Stimulated activated CD8-positive, alpha-beta memory T cell treated with anti-CD3 and anti-CD28 coated beads, Interleukin-12 subunit alpha, Interleukin-12 subunit beta, amount 100 ng/mL, for 24 hours (primary cell): Measurements from ENCODE around the gene CHEK2.
"Not testable (repeated sequence)": the region's sequence is repeated elsewhere in the genome, so short reads cannot be mapped to it uniquely, and the experiment has no call there.

Experiments used
- DNase-seq: peaks from one replicate; pipeline ENCODE4 v3.0.0-alpha.2; 2020; ENCODE audit errors: extremely low read depth

CHEK2 gene

DNA sequence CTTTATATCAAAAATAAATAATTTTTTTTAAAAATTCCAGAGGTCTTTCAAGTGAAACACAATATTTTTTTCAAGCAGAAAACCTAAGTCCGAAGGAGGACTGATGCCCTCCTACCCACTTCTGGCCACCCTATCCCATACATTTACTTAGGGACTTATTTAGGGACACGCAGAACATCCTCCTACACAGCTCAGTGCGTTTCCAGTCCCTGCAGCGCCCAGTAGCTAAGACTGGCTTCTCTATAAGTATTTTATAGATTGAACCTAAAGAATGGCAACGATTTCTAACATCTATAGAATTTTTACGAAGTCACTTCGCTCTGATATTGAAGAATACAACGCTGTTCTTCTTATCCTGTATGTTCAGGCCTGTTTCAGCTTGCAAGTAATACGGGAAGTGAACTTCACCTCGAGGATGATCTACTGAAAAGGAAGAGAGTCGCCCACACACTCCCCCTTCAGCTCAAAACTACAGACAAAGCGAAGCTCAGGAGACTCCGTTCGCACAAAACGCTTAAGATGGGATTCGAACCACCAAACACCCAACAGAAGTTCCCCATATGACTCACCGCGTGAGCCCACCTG lies 328 bp downstream of the CHEK2 start:
- DNase-seq, result no peak

DNA sequence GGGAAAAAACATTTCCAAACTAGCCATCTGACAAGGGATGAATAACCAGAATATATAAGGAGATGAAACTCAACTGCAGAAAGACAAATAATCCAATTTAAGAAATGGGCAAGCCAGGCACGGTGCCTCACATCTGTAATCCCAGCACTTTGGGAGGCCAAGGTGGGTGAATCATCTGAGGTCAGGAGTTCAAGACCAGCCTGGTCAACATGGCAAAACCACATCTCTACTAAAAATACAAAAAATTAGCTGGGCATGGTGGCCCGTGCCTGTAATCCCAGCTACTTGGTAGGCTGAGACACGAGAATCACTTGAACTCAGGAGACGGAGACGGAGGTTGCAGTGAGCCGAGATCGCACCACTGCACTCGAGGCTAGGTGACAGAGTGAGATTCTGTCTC lies 2.7 kb downstream of the CHEK2 start:
- DNase-seq, result not testable (repeated sequence)

DNA sequence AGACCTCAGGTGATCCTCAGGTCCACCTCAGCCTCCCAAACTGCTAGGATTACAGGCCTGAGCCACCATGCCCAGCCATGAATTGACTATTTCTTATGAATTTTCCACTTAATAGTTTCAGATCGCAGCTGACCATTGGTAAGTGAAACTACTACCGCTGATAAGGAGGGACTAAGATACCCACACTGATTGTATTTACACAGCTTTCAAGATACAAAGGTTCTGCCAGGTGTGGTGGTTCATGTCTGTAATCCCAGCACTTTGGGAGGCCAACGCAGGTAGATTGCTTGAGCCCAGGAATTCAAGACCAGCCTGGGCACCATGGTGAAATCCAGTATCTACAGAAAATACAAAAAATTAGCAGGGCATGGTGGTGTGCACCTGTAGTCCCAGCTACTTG lies 3.9 kb downstream of the CHEK2 start:
- DNase-seq, result no peak

DNA sequence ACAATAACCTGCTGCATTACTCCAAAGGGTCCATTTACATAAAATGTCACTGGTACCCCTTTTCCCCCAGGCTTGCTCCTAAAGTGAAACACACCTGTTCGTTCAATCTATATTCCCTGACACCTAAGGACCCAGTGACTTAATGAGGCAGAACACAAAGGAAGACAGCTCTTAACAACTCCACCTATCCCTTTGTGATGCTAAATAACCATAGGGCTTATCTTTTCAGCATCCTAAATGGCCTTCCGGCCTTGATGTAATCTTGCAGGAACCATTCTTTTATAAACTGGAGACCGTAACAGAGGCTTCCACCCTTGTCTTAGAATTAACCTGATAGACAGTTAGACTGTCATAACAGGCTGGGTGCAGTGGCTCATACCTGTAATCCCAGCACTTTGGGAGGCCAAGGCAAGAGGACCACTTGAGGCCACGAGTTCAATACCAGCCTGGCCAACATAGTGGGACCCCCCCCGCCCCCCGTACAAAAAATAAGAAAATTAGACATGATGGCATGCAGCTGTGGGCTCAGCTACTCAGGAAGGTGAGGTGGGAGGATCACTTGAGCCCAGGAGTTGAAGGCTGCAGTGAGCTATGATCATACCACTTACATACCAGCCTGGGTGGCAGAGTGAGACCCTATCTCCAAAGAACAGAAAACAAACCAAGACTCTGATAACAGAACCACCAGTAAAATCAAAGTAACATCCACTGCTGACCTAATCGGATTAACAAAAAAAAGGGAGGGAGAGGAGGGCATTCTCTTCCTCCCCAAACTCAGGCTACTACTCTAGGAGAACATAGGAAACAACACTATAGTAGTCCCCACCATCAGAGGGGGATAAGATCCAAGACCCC lies 5.1 kb downstream of the CHEK2 start:
- DNase-seq, result no peak

DNA sequence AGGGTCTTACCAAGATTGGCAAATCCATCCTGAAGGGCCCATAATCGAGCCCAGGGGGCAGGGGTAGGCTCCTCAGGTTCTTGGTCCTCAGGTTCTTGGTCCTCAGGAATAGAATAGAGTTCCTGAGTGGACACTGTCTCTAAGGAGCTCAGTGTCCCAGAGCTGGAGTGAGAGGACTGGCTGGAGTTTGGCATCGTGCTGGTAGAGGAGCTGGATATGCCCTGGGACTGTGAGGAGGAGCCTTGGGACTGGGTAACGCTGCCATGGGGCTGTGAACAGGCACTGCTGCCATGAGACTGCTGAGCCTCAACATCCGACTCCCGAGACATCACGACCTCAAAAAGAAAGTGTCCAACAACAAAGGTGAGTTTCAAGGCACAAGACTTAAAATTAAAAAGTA lies 7.2 kb downstream of the CHEK2 start:
- DNase-seq, result no peak

DNA sequence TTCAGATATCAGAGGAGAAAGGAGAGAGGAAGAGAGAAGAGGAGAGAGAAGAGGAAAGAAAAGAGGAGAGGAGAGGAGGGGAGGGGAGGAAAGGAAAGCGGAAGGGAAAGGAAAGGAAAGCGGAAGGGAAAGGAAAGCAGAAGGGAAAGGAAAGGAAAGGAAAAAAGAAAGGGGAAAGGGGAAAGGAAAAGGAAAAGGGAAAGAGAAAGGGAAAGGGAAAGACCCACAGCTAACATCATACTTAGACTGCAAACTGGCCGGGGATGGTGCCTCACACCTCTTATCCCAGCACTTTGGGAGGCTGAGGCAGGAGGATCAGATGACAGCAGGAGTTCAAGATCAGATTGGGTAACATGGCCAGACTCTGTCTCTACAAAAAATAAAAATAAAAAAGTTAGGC lies 11.4 kb downstream of the CHEK2 start:
- no peak for DNase-seq

DNA sequence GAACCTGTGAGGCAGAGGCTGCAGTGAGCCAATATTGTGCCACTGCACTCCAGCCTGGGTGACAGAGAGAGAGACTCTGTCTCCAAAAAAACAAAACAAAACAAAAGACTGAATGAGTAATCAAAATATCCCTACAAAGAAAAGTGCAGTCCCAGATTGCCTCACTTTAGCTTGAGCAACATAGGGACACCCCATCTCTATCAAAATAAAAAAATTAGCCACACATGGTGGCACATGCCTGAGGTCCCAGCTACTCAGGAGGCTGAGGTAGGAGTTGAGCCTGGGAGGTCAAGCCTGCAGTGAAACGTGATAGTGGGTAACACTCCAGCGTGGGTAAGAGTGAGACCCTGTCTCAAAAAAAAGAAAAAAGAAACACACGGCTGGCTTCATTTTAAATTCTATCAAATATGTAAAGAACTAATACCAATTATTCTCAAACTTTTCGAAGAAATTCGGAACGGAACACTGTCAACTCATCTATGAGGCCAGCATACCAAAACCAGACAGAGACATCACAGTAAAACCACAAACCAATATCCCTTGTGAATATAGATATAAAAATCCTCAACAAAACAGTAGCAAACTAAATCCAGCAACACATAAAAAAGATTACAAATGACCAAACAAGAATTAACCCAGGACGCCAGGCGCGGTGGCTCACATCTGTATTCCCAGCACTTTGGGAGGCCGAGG lies 12.9 kb downstream of the CHEK2 start:
- DNase-seq, result no peak

DNA sequence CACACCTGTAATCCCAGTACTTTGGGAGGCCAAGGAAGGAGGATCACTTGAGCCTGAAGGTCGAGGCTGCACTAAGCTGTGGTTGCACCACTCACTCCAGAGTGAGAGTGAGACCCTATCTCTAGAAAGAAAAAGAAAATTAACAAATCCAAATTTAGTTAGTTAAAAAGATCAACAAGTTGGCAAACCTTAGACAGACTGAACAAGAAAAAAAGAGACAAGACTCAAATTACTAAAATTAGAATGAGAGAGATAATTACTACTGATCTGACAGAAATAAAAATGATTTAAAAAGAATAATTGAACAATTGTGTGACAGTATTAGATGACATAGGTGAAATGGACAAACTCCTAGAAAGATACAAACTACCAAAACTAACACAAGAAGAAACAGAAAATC lies 13.6 kb downstream of the CHEK2 start:
- DNase-seq, result no peak

DNA sequence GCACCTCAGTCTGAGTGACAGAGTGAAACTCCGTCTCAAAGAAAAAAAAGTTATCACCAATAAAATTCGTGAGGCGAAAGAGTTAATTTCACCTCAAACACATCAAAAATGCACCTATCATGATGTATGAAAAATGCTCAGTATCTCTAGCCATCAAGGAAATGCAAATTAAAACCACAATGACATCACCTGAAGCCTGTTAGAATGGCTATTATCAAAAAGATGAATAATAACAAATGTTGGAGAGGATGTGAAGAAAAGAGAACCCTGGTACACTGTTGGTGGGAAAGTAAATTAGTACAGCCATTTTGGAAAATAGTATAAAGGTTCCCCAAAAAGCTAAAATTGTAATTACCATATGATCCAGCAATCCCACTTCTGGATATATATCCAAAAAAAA lies 23.6 kb downstream of the CHEK2 start:
- DNase-seq, result no peak

DNA sequence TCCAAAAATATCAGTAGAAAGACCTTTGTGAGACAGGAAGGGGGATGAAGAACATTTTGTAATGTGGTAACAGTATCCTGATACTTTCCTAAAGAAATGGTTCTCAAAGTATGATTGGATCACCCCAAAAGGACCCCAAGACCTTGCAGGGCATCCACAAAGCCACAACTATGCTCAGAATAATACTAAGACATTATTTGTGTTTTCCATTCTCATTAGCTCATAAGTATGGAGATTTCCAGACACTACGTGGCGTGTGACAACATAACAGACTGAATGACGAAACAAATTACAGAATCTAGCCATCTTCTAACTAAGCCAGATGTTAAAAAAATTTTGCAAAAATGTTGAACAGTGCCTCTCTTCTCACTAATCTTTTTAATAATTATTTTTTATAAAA lies 24.9 kb downstream of the CHEK2 start:
- DNase-seq, result no peak

DNA sequence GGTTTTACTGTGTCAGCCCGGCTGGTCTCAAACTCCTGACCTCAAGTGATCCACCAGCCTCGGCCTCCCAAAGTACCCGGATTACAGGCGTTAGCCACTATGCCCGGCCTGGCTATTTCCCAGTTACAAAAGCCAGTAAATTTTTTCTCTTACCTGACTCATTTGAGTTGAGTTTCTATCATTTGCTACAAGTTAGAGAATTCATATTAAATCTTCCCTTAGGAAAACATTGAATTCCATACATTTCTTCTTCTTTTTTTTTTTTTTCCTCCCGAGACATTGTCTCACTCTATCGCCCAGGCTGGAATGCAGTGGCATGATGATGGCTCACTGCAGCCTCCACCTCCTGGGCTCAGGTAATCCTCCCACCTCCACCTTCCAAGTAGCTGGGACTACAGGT lies 26.0 kb downstream of the CHEK2 start:
- DNase-seq, result no peak

DNA sequence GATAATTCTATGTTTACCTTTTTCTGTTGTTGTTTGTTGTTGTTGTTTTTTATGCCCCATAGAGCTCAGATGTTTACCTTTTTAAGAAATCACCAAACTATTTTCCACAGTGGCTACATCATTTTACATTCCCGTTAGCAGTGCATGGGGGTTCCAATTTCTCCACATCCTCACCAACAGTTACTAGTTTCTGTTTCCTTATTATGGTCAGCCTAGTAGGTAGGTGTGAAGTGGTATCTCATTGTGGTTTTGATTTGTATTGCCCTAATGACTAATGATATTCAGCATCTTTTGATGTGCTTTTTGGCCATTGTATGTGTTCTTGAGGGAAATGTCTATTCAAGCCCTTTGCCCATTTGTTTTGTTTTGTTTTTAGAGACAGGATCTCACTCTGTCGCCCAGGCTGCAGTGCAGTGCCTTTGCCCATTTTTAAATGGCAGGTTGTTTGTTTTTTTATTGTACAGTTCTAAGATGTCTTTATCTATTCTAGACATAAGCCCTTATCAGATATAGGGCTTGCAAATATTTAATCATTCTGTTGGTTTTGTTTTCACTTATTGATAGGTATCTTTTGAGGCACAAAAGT lies 27.5 kb downstream of the CHEK2 start:
- DNase-seq, result no peak

DNA sequence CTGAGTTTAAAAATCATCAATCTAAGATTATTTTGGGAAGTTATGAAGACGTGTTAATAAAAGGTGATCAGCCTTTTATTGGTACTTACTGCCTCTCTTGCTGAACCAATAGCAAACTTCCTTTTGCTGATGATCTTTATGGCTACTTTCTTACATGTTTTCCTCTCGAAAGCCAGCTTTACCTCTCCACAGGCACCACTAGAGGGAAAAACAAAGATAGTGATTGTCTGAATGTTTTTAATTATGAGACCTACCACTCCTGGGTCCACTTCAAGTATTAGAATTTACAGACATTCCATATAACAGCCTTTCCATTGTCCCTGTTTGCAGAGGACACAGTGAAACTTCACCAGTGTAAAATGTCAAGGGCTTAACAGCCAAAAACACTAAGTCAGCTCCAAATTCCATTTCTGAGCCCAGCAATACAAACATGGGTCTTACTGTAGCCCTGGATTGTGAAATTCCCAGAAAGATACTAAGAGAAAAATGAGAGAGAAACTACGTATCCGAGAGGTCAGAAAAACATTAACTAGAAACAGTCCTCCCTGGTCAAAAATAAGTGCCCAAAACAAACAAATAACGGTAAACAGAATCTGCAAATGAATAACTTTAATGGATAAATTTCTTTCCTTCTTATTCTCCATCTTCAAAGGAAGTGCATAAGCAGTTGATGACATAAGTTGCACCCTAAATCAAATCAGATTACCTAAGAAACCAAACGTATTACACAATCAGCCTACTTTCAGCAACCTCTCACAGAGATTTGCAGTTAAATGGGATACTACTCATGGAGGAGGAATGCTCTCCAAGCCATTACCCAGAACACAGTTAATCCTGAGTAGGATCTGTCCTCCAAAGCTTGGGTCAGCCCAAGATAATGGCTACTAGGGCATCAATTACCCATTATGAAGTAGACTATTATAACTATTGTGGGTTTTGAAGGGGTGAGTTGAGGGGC lies 29.5 kb downstream of the CHEK2 start:
- no peak for DNase-seq

DNA sequence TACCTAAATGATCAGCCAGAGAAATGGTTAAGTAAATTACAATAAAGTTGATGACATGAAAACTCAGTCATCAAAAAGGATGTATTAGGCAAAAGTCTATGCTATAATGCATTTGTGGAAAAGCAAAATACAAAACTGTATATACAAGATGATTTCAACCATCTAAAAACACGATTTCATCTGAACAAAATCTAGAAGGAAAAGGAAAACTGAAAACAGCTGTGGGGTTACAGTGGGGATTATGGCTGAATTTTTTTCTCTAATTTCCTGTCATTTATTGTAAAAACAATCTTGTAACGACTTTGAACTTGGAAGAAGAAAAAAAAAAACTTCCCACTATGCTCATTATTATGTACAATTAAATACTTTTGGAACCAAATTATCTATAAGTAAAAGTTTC lies 30.3 kb downstream of the CHEK2 start:
- DNase-seq, result no peak

DNA sequence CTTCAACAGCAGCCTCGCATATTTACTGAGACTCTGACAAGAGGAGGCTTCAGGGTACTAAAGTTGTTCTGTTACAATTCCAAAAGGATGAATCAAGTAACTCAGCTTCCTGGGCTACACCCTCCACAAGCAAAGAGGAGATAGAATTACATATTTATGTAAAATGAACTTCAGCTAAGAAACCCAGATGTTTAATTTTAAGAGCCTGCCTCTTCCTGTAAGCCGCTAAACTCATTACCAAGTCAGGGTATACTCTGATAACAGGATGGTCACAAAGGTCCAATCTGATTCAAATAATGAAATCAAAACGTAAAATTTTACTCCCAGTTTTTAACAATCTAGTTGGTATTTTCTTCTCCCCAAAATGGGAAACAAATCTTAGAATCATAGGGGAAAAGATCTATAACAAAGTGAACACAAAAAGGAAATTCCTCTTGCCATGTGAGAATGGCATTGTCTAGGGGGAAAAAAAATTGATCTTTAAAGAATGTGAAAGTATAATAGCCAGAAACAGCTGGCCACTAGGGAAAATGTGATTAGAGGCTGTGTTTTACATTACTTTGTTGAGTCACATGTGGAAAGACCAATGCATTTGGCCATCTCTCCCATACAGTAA lies 30.9 kb downstream of the CHEK2 start:
- no peak for DNase-seq

DNA sequence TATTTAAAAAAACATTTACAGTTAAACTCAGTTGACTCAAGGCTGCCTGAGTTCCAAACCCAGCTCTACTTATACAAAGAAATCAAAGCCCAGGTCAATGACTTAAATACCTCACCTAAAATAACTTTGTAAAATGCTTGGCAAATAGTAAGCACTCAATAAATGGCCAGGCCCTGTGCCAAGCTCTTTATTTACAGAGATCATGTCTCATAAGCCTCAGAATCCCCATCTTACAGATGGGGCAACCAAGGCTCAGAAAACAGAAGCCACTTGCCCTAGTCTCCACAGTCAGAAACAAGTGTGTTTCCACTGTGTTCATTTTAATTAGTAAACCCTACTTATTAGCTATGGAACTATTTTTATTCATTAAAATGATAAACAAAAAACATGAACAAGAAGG lies 31.5 kb downstream of the CHEK2 start:
- no peak for DNase-seq

DNA sequence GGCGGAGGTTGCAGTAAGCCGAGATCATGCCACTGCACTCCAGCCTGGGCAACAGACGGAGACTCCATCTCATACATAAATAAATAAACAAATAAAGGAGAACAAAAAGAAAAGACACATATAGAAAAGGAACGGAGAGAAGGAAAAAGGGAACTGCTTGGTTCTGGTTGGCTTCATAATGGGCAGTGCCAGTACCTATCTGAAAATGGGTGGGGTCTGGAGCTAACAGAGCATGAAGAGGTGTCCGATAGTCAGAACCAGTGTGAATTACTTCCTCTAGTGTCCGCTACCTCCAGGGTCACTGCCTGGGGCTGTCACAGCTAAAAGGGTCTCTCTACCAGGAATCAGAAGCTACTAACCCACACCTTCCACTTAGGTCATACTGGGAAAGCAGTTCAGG lies 34.8 kb downstream of the CHEK2 start:
- no peak for DNase-seq

DNA sequence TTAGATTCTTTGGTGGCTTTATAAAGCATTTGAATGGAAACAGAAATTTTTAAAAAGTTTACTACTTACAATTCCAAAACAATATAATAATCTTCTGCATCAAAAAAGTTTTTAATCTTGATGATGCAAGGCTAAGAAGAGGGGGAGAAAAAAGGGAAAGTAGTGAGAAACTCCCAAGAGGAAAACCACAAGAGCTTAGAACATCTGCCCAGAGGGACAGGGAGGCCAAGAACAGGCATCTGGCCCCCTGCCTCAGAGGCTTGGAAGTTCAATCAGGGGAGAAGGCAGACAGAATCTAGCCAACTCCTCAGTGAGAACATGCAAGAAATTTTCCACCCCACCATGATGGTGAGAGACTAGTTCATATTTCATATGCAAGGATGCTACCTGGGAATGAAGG lies 38.2 kb downstream of the CHEK2 start:
- DNase-seq, result no peak

DNA sequence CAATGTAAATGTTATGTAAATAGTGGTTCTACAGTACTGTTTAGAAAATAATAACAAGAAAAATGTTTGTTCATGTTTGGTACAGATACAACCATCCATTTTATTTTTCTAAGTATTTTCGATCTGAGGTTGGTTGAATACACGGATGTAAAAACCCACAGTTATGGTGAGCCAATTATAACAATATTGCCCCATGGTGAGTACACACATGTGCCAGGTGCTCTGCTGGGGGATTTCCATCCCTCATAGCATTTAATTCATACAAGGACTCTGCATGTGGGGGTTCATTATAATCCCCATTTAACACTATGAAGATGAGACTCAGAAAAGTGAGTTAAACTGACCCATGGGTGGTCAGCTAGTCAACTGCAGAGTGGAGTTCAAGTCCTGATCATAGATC lies 38.7 kb downstream of the CHEK2 start:
- DNase-seq, result no peak

DNA sequence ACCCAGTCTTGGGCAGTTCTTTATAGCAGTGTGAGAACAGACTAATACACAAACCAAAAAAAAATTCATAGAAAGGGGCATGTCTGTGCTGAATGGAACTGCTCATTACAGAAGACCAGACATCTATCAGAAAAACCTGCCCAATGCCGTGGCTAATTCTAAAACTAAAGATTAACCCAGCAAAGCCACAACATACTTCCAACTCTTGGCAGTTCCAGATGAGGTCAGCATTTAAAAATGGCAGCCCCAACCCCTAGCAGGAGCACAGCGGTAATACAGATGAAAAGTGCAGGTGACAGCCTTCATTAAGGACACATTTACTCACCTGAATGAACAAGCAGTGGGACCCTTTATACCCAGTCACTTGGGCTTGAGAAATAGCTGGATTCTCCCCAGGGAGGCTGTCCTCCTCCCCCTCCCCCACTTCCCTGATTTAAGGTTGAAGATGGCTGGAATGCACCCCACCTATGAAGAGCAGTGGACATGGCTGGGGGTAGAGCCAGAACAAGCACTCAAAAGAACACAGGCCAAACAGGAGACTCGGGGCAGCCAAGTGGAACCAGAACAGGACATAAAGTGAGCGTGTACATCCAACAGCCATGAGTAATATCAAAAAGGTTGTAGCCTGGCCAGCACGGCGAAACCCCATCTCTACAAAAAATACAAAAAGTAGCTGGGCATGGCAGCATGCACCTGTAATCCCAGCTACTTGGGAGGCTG lies 48.4 kb downstream of the CHEK2 start:
- DNase-seq, result not testable (repeated sequence)
